ENCODE data around the gene GRIFIN.

GRIFIN gene

GRCh38 chr7:2451171-2452073 is 24.8 kb downstream of the GRIFIN start (continued):
- TF ChIP-seq ZBTB26 (tag by site-specific recombination; optimal IDR thresholded peaks at IDR 0.05) (peak; percentile 20), ZNF202 (tag by site-specific recombination; IDR thresholded peaks at IDR 0.05; ENCODE audit: borderline replicate concordance) (no peak), ZNF449 (tag by site-specific recombination; IDR thresholded peaks at IDR 0.05) (peak; percentile 35; the same call in 1 of the 2 replicates), ZBTB48 (tag by site-specific recombination; IDR thresholded peaks at IDR 0.05) (0 out of 2 replicates have a peak, but pooled peaks have one; percentile 22), KLF1 (tag by site-specific recombination; IDR thresholded peaks at IDR 0.05) (no peak), ZNF48 (tag by site-specific recombination; IDR thresholded peaks at IDR 0.05) (no peak), ZBTB8A (tag by site-specific recombination; IDR thresholded peaks at IDR 0.05) (peak; percentile 71), CTCF (tag by site-specific recombination; IDR thresholded peaks at IDR 0.05) (peak; percentile 86), ZNF394 (tag by site-specific recombination; IDR thresholded peaks at IDR 0.05; ENCODE audit: borderline replicate concordance) (no peak), MZF1 (tag by site-specific recombination; IDR thresholded peaks at IDR 0.05; ENCODE audit: borderline replicate concordance) (no peak)

GRCh38 chr7:2450198-2451107 is 25.7 kb downstream of the GRIFIN start:
- H3K9me3 ChIP-seq (ENCODE audit: control insufficient read depth, insufficient read depth, low read depth, low read length) = no peaks in the 10 kb centered on the region
- no peaks in the 10 kb centered on the region for H3K4me1 ChIP-seq (ENCODE audit: control insufficient read depth, insufficient read depth, low read length)
- H3K36me3 ChIP-seq (ENCODE audit: control insufficient read depth in 2 of 2, insufficient read depth in 1 of 2, low read length in 2 of 2) = no peaks in the 10 kb centered on the region; a peak in 1 of 3 replicates
- ChIA-PET CTCF (interaction anchor here (0.6 to 5.5 kb wide), 22 partner anchors 8 to 871 kb away, joined by 3 to 106 read pairs (median 4); no protein-coding TSS in a partner anchor), POLR2A (interaction anchor here (0.7 to 1.4 kb wide), 3 partner anchors 20 to 96 kb away, joined by 3 to 6 read pairs (median 4); no protein-coding TSS in a partner anchor)
- no peak overlapping the region for H3K4me3 ChIP-seq (ENCODE audit: low read depth, low read length)
- TF ChIP-seq ZIC2 (tag by site-specific recombination; IDR thresholded peaks at IDR 0.05) (peak; percentile 55), ZNF473 (tag by site-specific recombination; IDR thresholded peaks at IDR 0.05) (no peak)
- H3K27ac ChIP-seq (ENCODE audit: extremely low read depth, low read depth, low read length) = no peak overlapping the region

- no peak overlapping the region for H3K4me3 ChIP-seq (ENCODE audit: low read depth, low read length)
- ChIA-PET POLR2A (no interaction called here), CTCF (no interaction called here)
- no peaks in the 10 kb centered on the region; a peak in 1 of 3 replicates for H3K36me3 ChIP-seq (ENCODE audit: control insufficient read depth in 2 of 2, insufficient read depth in 1 of 2, low read length in 2 of 2)
- no peaks in the 10 kb centered on the region for H3K9me3 ChIP-seq (ENCODE audit: control insufficient read depth, insufficient read depth, low read depth, low read length)
- no peaks in the 10 kb centered on the region for H3K4me1 ChIP-seq (ENCODE audit: control insufficient read depth, insufficient read depth, low read length)
- H3K27ac ChIP-seq (ENCODE audit: extremely low read depth, low read depth, low read length) = no peak overlapping the region
- no peak for TF ChIP-seq ZNF558 (tag by site-specific recombination; IDR thresholded peaks at IDR 0.05)
- no peak for TF ChIP-seq SP2 (tag by site-specific recombination; IDR thresholded peaks at IDR 0.05)
- TF ChIP-seq OVOL3 (tag by site-specific recombination; IDR thresholded peaks at IDR 0.05) = no peak
- no peak for TF ChIP-seq ZNF37A (tag by site-specific recombination; IDR thresholded peaks at IDR 0.05)
- no peak for TF ChIP-seq ZNF777 (tag by site-specific recombination; IDR thresholded peaks at IDR 0.05; ENCODE audit: borderline replicate concordance)
- TF ChIP-seq ZNF311 (tag by site-specific recombination; IDR thresholded peaks at IDR 0.05; ENCODE audit: borderline replicate concordance) = no peak
- TF ChIP-seq GLI2 (tag by site-specific recombination; IDR thresholded peaks at IDR 0.05; ENCODE audit: borderline replicate concordance, low read depth) = no peak
- no peak for TF ChIP-seq ZBTB10 (tag by site-specific recombination; IDR thresholded peaks at IDR 0.05)
- no peak for TF ChIP-seq ZBTB8A (tag by site-specific recombination; IDR thresholded peaks at IDR 0.05)
- TF ChIP-seq GFI1B (tag by site-specific recombination; IDR thresholded peaks at IDR 0.05) = no peak
- no peak for TF ChIP-seq ZNF626 (tag by site-specific recombination; IDR thresholded peaks at IDR 0.05)
These were observed 29.5 kb downstream of the GRIFIN start for GRCh38 chr7:2446676-2447075.

All from HEK293 (cell line).